Parathyroid adenoma (tissue), 2 donors: ENCODE data around the gene COL26A1.
"Not testable (repeated sequence)": the region's sequence is repeated elsewhere in the genome, so short reads cannot be mapped to it uniquely, and the experiment has no call there.

Source experiments
- H2AFZ ChIP-seq: fragments of 300-600 bp; sonication (generic); one replicate; pipeline ENCODE4 v1.7.0; 2017; ENCODE audit warnings: antibody characterized with exemption, mild to moderate bottlenecking
- H3K27ac ChIP-seq: fragments of 300-600 bp; sonication (generic); one replicate; pipeline ENCODE4 v1.7.0; 2017
- H3K27me3 ChIP-seq: fragments of 300-600 bp; sonication (generic); one replicate; pipeline ENCODE4 v1.7.0; 2017; ENCODE audit warnings: low read length; ENCODE audit not compliant: control insufficient read depth, insufficient read depth
- H3K36me3 ChIP-seq: fragments of 300-600 bp; sonication (generic); one replicate; pipeline ENCODE4 v1.7.0; 2017; ENCODE audit warnings: low read length; ENCODE audit not compliant: control insufficient read depth, insufficient read depth
- H3K4me1 ChIP-seq: fragments of 300-600 bp; sonication (generic); one replicate; pipeline ENCODE4 v1.7.0; 2017; ENCODE audit warnings: control low read depth
- H3K4me2 ChIP-seq: fragments of 300-600 bp; sonication (generic); one replicate; pipeline ENCODE4 v1.7.0; 2017; ENCODE audit warnings: low read length
- H3K4me3 ChIP-seq: fragments of 300-600 bp; sonication (generic); one replicate; pipeline ENCODE4 v1.7.0; 2017; ENCODE audit warnings: low read depth, low read length
- H3K79me2 ChIP-seq: fragments of 300-600 bp; sonication (generic); one replicate; pipeline ENCODE4 v1.7.0; 2017; ENCODE audit warnings: control low read depth
- H3K9ac ChIP-seq: fragments of 300-600 bp; sonication (generic); one replicate; pipeline ENCODE4 v1.7.0; 2017; ENCODE audit warnings: mild to moderate bottlenecking
- H3K9me3 ChIP-seq: fragments of 300-600 bp; sonication (generic); one replicate; pipeline ENCODE4 v1.7.0; 2017; ENCODE audit warnings: low read length; ENCODE audit not compliant: control insufficient read depth
- TF ChIP-seq, protein P1 (sequence below): fragments of 300-600 bp; sonication (generic); IDR thresholded peaks from one replicate; pipeline ENCODE4 v1.7.0; 2017; ENCODE audit warnings: antibody characterized with exemption, mild to moderate bottlenecking
- donor health status: primary hyperparathyroidism.

Gene COL26A1

DNA sequence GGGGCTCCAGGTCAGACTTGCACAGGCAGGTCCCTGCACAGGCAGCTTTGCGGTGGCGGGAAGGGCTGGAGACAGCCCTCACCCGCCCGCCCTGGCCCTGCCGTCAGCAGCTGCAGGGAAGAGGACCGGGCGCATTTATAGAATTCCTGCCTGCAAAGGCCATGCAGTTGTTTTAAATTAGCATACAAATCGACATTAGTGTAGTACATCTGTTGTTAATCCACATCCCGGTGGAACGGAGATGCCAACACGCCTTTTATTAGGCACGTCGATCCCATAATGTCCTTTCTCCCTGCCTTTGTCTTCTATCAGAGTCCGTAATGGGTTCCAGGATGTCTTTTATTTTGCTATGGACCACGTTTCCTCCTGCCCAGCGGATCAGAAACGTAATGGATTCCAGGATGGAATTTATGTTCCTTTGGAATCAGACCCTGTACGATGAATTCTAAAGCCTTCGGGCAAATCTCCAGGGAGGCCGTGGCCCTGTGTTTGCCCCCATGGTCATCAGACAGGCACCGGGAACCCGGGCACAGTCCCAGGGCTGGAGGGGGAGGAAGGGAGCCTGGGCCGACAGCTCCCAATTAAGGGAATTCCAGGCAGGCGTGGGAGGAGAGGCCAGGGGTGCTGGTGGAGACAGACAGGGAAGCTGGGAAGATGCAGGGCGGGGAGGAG is 123.9 kb downstream of the COL26A1 start:
- Histone ChIP-seq H3K4me3 (no peak overlapping the region), H3K9ac (no peak overlapping the region)
- TF ChIP-seq, protein P1, sequence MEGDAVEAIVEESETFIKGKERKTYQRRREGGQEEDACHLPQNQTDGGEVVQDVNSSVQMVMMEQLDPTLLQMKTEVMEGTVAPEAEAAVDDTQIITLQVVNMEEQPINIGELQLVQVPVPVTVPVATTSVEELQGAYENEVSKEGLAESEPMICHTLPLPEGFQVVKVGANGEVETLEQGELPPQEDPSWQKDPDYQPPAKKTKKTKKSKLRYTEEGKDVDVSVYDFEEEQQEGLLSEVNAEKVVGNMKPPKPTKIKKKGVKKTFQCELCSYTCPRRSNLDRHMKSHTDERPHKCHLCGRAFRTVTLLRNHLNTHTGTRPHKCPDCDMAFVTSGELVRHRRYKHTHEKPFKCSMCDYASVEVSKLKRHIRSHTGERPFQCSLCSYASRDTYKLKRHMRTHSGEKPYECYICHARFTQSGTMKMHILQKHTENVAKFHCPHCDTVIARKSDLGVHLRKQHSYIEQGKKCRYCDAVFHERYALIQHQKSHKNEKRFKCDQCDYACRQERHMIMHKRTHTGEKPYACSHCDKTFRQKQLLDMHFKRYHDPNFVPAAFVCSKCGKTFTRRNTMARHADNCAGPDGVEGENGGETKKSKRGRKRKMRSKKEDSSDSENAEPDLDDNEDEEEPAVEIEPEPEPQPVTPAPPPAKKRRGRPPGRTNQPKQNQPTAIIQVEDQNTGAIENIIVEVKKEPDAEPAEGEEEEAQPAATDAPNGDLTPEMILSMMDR: no peak

DNA sequence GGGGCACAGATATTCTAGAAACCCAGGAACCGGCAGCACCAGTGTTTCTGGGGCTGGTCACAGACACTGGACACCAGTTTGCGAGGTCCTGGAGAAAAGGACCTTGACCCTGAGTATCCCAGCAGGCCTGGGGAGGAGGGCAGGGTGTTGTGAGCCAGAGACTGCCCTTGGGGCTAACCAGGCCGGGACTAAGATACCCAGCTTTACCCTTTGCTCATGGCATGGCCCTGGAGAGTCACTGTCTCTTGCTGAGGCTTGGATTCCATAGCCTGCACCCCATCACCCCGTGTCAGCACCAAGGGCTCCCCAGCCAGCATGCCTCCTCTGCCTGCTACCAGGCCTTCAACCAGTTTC is 124.4 kb downstream of the COL26A1 start:
- no peaks in the 10 kb centered on the region for H3K36me3 ChIP-seq
- H3K27me3 ChIP-seq: no peaks in the 10 kb centered on the region
- no peak overlapping the region for H3K27ac ChIP-seq
- H2AFZ ChIP-seq: no peak overlapping the region
- no peaks in the 10 kb centered on the region for H3K79me2 ChIP-seq
- TF ChIP-seq, protein P1: no peak
- H3K9me3 ChIP-seq: no peaks in the 10 kb centered on the region
- no peak overlapping the region for H3K4me3 ChIP-seq
- no peak overlapping the region for H3K4me2 ChIP-seq
- H3K4me1 ChIP-seq: no peaks in the 10 kb centered on the region
- H3K9ac ChIP-seq: no peak overlapping the region

More for the DNA sequence above, 123.9 kb downstream of the COL26A1 start:
- no peaks in the 10 kb centered on the region for H3K9me3 ChIP-seq
- H3K27me3 ChIP-seq: no peaks in the 10 kb centered on the region
- H3K36me3 ChIP-seq: no peaks in the 10 kb centered on the region
- no peaks in the 10 kb centered on the region for H3K4me1 ChIP-seq
- no peaks in the 10 kb centered on the region for H3K79me2 ChIP-seq
- H2AFZ ChIP-seq: no peak overlapping the region
- H3K27ac ChIP-seq: no peak overlapping the region
- H3K4me2 ChIP-seq: no peak overlapping the region

DNA sequence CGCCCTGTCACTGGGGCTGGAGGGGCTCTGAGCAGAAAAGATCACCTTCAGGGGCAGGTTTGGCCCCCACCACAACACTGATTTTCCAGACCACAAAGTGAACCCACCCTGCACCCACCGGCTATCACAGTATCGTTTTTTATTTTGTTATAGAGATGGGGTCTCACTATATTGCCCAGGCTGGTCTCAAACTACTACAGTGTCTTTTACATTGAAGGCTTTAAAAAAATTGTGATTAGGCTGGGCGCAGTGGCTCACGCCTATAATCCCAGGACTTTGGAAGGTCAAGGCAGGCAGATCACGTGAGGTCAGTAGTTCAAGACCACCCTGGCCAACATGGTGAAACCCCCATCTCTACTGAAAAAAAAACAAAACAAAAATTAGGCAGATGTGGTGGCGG is 125.1 kb downstream of the COL26A1 start:
- H3K9me3 ChIP-seq: no peaks in the 10 kb centered on the region
- H3K27me3 ChIP-seq: no peaks in the 10 kb centered on the region
- no peak overlapping the region for H2AFZ ChIP-seq
- H3K4me3 ChIP-seq: no peak overlapping the region
- no peak overlapping the region for H3K4me2 ChIP-seq
- H3K36me3 ChIP-seq: no peaks in the 10 kb centered on the region
- H3K9ac ChIP-seq: no peak overlapping the region
- TF ChIP-seq, protein P1: no peak
- no peaks in the 10 kb centered on the region for H3K4me1 ChIP-seq
- no peaks in the 10 kb centered on the region for H3K79me2 ChIP-seq
- H3K27ac ChIP-seq: no peak overlapping the region

DNA sequence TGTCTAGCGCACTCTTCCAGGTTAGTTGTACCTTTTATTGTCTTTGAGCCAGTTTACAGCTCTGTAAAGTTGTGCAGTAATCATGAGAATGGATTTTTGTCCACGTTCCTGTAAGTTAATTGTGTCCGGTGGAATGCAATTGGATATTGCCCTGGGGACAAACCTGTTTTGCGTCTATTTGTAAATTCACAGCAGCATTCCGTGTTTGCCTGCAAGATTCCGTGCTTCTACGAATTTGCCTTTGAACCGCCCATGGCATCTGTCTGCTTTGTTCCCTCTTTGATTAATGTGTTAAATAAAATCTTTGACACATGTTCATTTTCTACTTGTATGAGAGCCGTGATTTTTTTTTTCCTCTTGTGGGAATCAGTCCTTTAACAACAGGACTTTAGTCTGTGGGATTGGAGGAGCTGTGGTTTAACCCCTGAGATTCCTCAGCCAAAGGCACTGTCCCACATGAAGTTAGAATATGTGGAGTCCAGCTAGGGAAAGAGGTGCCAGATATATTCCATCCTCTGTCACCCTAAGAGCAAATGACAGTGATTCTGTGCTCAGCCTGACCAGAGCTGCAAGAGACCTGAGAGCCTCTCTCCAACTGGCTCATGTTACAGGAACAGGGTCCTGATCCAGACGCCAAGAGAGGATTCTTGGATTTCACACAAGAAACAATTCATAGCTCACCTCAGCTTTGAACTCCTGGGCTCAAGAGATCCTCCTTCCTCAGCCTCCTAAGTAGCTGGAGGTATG is 126.3 kb downstream of the COL26A1 start:
- Histone ChIP-seq H3K27ac (no peak overlapping the region), H2AFZ (no peak overlapping the region), H3K4me2 (no peak overlapping the region), H3K4me3 (no peak overlapping the region), H3K9ac (no peak overlapping the region), H3K79me2 (no peaks in the 10 kb centered on the region), H3K9me3 (no peaks in the 10 kb centered on the region), H3K27me3 (no peaks in the 10 kb centered on the region), H3K4me1 (no peaks in the 10 kb centered on the region), H3K36me3 (no peaks in the 10 kb centered on the region)
- TF ChIP-seq, protein P1: no peak

DNA sequence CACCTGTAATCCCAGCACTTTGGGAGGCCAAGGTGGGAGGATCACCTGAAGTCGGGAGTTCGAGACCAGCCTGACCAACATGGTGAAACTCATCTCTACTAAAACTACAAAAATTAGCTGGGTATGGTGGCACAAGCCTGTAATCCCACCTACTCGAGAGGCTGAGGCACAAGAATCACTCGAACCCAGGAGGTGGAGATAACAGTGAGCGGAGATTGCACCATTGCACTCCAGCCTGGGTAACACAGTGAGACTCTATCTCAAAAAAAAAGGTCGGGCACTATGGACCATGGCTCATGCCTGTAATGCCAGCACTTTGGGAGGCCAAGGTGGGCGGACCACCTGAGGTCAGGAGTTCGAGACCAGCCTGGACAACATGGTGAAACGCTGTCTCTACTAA is 127.8 kb downstream of the COL26A1 start:
- H3K4me1 ChIP-seq, H2AFZ ChIP-seq, H3K4me3 ChIP-seq, H3K4me2 ChIP-seq, H3K9me3 ChIP-seq, H3K9ac ChIP-seq, H3K36me3 ChIP-seq, H3K79me2 ChIP-seq, H3K27ac ChIP-seq, H3K27me3 ChIP-seq: not testable (repeated sequence)

DNA sequence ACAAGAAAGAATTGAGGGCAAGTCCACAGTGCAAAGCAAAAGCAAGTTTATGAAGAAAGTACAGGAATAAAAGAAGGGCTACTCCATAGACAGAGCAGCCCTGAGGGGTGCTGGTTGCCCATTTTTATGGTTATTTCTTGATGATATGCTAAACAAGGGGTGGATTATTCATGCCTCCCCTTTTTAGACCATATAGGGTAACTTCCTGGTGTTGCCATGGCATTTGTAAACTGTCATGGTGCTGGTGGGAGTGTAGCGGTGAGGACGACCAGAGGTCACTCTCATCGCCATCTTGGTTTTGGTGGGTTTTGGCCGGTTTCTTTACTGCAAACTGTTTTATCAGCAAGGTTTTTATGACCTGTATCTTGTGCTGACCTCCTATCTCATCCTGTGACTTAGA is 128.8 kb downstream of the COL26A1 start:
- H3K27me3 ChIP-seq, H2AFZ ChIP-seq, H3K27ac ChIP-seq, H3K79me2 ChIP-seq, H3K9me3 ChIP-seq, H3K4me1 ChIP-seq, H3K9ac ChIP-seq, H3K36me3 ChIP-seq, H3K4me3 ChIP-seq, H3K4me2 ChIP-seq: not testable (repeated sequence)
